Astrocyte (in vitro differentiated cells and primary cell): ENCODE measurements around the gene GTF2H3. TPM values are rescaled to one million over a fixed set of nuclear protein-coding genes. Genes with fewer than 3 reads are reported as not detected.

Experiments
- DNase-seq: peaks from one replicate; pipeline ENCODE4 v3.0.0-alpha.2; 2010; ENCODE audit warnings: low read depth
- FAIRE-seq: peaks from 2 replicates; lab custom pipeline; 2011; peaks lifted over from hg19 to GRCh38; lab: Jason Lieb, UNC
- H2AFZ ChIP-seq: 2 replicates; pipeline ENCODE4 v1.6.0; 2012; ENCODE audit warnings: low read depth, low read length, inconsistent platforms
- H3K27ac ChIP-seq: 2 replicates; pipeline ENCODE4 v1.5.1; 2011; ENCODE audit warnings: low read depth, low read length, inconsistent platforms
- H3K27me3 ChIP-seq: 2 replicates; pipeline ENCODE4 v1.6.0; 2011; ENCODE audit warnings: low read length, inconsistent platforms; ENCODE audit not compliant: insufficient read depth
- H3K36me3 ChIP-seq: 2 replicates; pipeline ENCODE4 v1.5.1; 2011; ENCODE audit warnings: low read length, inconsistent platforms; ENCODE audit not compliant: insufficient read depth
- H3K4me1 ChIP-seq: 2 replicates; pipeline ENCODE4 v1.5.1; 2011; ENCODE audit warnings: low read length, inconsistent platforms; ENCODE audit not compliant: insufficient read depth
- H3K4me2 ChIP-seq: 2 replicates; pipeline ENCODE4 v1.6.0; 2012; ENCODE audit warnings: low read length, inconsistent platforms
- H3K4me3 ChIP-seq: 2 replicates; pipeline ENCODE4 v1.5.1; 2011; ENCODE audit warnings: low read depth, mild to moderate bottlenecking, low read length, inconsistent platforms; ENCODE audit not compliant: insufficient read depth
- H3K79me2 ChIP-seq: 2 replicates; pipeline ENCODE4 v1.6.0; 2012; ENCODE audit warnings: mild to moderate bottlenecking, low read length, inconsistent platforms; ENCODE audit not compliant: insufficient read depth
- H3K9ac ChIP-seq: 2 replicates; pipeline ENCODE4 v1.6.0; 2012; ENCODE audit warnings: mild to moderate bottlenecking, low read length, inconsistent platforms
- H3K9me3 ChIP-seq: 2 replicates; pipeline ENCODE4 v1.5.1; 2012; ENCODE audit warnings: low read depth, mild to moderate bottlenecking, low read length, inconsistent platforms; ENCODE audit not compliant: insufficient read depth
- H4K20me1 ChIP-seq: 2 replicates; pipeline ENCODE4 v1.6.0; 2012; ENCODE audit warnings: low read length, inconsistent platforms; ENCODE audit not compliant: insufficient read depth
- H3K27ac Mint-ChIP-seq: one replicate; pipeline ENCODE4 v1.8.0; 2021; ENCODE audit warnings: mild to moderate bottlenecking, mixed read lengths; ENCODE audit not compliant: unreplicated experiment
- H3K27me3 Mint-ChIP-seq: one replicate; pipeline ENCODE4 v1.8.0; 2021; ENCODE audit warnings: low read depth, mixed read lengths; ENCODE audit not compliant: unreplicated experiment
- H3K36me3 Mint-ChIP-seq: one replicate; pipeline ENCODE4 v1.8.0; 2021; ENCODE audit warnings: low read depth, mixed read lengths; ENCODE audit not compliant: unreplicated experiment
- H3K4me1 Mint-ChIP-seq: one replicate; pipeline ENCODE4 v1.8.0; 2021; ENCODE audit warnings: low read depth, mixed read lengths; ENCODE audit not compliant: unreplicated experiment
- H3K4me3 Mint-ChIP-seq: one replicate; pipeline ENCODE4 v1.8.0; 2021; ENCODE audit warnings: mild to moderate bottlenecking, moderate library complexity, mixed read lengths; ENCODE audit not compliant: unreplicated experiment
- H3K9me3 Mint-ChIP-seq: one replicate; pipeline ENCODE4 v1.8.0; 2021; ENCODE audit warnings: mild to moderate bottlenecking, mixed read lengths; ENCODE audit not compliant: unreplicated experiment
- CTCF ChIP-seq: IDR thresholded peaks from 2 replicates; pipeline ENCODE4 v1.5.1; 2011; ENCODE audit warnings: low read depth, mild to moderate bottlenecking, inconsistent platforms, low read length, moderate library complexity; ENCODE audit not compliant: insufficient read depth
- EZH2 ChIP-seq: IDR thresholded peaks from 2 replicates; pipeline ENCODE4 v1.6.1; 2012; ENCODE audit warnings: mild to moderate bottlenecking, low read length, inconsistent platforms; ENCODE audit not compliant: insufficient read depth
- total RNA-seq: library from RNA; stranded (reverse); gene quantifications from 2 replicates; pipeline ENCODE4 v1.2.1, GENCODE V29; 2021

GTF2H3 gene
- total RNA-seq, 1 donor from 2014 or later: 41.2 TPM

- H3K9ac ChIP-seq: no peak overlapping the region
- no peaks in the 10 kb centered on the region for H3K9me3 ChIP-seq
- no peak overlapping the region for H3K27ac Mint-ChIP-seq
- no peak overlapping the region for H3K4me3 Mint-ChIP-seq
- H3K4me1 ChIP-seq: peaks cover 4% of the 10 kb centered on the region
- no peaks in the 10 kb centered on the region for H3K27me3 Mint-ChIP-seq
- H3K36me3 Mint-ChIP-seq: peaks cover 5% of the 10 kb centered on the region
- H3K4me2 ChIP-seq: no peak overlapping the region
- H4K20me1 ChIP-seq: peaks cover 52% of the 10 kb centered on the region
- H3K79me2 ChIP-seq: peaks cover 70% of the 10 kb centered on the region
- H3K4me1 Mint-ChIP-seq: peaks cover 7% of the 10 kb centered on the region
- TF ChIP-seq CTCF: no peak
- TF ChIP-seq EZH2: no peak
- H3K36me3 ChIP-seq: peaks cover 64% of the 10 kb centered on the region
- no peak overlapping the region for H2AFZ ChIP-seq
- FAIRE-seq (no peak), DNase-seq (no peak)
- no peaks in the 10 kb centered on the region for H3K9me3 Mint-ChIP-seq
- H3K4me3 ChIP-seq: no peak overlapping the region
- no peak overlapping the region for H3K27ac ChIP-seq
- H3K27me3 ChIP-seq: no peaks in the 10 kb centered on the region
Observed at GRCh38 chr12:123607756-123608155, 25.9 kb upstream of the GTF2H3 start.

- Mint-ChIP-seq H3K4me3 (no peak overlapping the region), H3K36me3 (peaks cover 9% of the 10 kb centered on the region), H3K4me1 (peaks cover 3% of the 10 kb centered on the region), H3K27ac (no peak overlapping the region), H3K27me3 (no peaks in the 10 kb centered on the region), H3K9me3 (no peaks in the 10 kb centered on the region)
- Histone ChIP-seq H3K27me3 (no peaks in the 10 kb centered on the region), H3K79me2 (peaks cover 65% of the 10 kb centered on the region), H3K4me3 (no peak overlapping the region), H2AFZ (no peak overlapping the region), H3K27ac (no peak overlapping the region), H4K20me1 (peaks cover 48% of the 10 kb centered on the region), H3K9ac (no peak overlapping the region), H3K36me3 (peaks cover 68% of the 10 kb centered on the region), H3K9me3 (no peaks in the 10 kb centered on the region), H3K4me1 (no peaks in the 10 kb centered on the region), H3K4me2 (no peak overlapping the region)
- FAIRE-seq (no peak), DNase-seq (no peak)
- TF ChIP-seq CTCF (no peak), EZH2 (no peak)
Observed at GRCh38 chr12:123608182-123608581, 25.4 kb upstream of the GTF2H3 start.

- Histone ChIP-seq H2AFZ (no peak overlapping the region), H3K27me3 (no peaks in the 10 kb centered on the region), H4K20me1 (peaks cover 23% of the 10 kb centered on the region), H3K27ac (no peak overlapping the region), H3K9me3 (no peaks in the 10 kb centered on the region), H3K4me3 (no peak overlapping the region), H3K4me2 (no peak overlapping the region), H3K4me1 (no peaks in the 10 kb centered on the region), H3K9ac (no peak overlapping the region), H3K79me2 (peaks cover 16% of the 10 kb centered on the region), H3K36me3 (peaks cover 73% of the 10 kb centered on the region)
- Mint-ChIP-seq H3K36me3 (peaks cover 17% of the 10 kb centered on the region), H3K4me3 (no peak overlapping the region), H3K4me1 (no peaks in the 10 kb centered on the region), H3K27ac (no peak overlapping the region), H3K27me3 (no peaks in the 10 kb centered on the region), H3K9me3 (no peaks in the 10 kb centered on the region)
- FAIRE-seq (no peak), DNase-seq (no peak)
- TF ChIP-seq EZH2: no peak
- no peak for TF ChIP-seq CTCF
Observed at GRCh38 chr12:123614110-123614509, 19.5 kb upstream of the GTF2H3 start.
